ENCODE results near the gene GFOD1.

The GFOD1 gene

DNA sequence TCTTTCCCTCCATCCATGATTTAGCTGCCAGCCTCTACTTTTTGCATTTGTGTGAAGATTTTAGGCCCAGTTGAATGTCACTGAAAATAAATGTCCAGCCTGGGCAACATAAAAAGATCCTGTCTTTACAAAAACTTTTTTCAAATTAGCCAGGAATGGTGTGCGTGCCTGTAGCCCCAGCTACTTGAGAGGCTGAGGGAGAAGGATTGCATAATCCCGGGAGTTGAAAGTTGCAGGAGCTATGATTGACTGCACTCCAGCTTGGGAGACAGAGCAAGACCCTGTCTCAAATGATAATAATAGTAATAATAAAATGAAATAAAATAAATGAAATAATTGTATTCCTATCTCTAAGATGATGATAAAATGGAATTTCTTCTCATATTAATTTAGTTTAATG lies 5.0 kb upstream of the GFOD1 start:
- TF ChIP-seq CTCF (IDR thresholded peaks at IDR 0.05; ENCODE audit: insufficient read depth, missing control alignments), result no peak
- DNase-seq (ENCODE audit: insufficient read length, low spot score), result no peak

GRCh38 chr6:13491538-13491937 lies 4.1 kb upstream of the GFOD1 start:
- no peak for TF ChIP-seq CTCF (IDR thresholded peaks at IDR 0.05; ENCODE audit: insufficient read depth, missing control alignments)
- no peak for DNase-seq (ENCODE audit: insufficient read length, low spot score)
- no peak for FAIRE-seq

More for the DNA sequence above, 5.0 kb upstream of the GFOD1 start:
- no peak for FAIRE-seq

GRCh38 chr6:13490402-13490801 lies 3.0 kb upstream of the GFOD1 start:
- no peak for DNase-seq (ENCODE audit: insufficient read length, low spot score)
- no peak for FAIRE-seq
- TF ChIP-seq CTCF (IDR thresholded peaks at IDR 0.05; ENCODE audit: insufficient read depth, missing control alignments), result no peak

DNA sequence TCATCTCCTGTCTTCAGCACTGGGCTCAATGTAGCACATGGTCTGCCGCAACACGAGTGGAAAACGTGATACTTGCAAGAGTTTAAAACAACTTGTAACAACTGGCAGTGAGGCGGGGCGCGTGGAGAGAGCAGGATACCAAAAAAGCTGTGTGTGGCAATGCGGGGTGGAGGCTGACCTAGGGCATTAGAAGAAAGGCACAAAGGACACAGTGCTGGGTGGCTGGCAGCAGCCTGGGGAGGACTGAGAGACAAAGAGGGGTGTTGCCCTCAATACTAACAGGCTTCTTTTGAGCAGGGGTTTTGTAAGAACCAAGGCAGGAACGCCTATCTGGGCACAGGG lies 1.5 kb upstream of the GFOD1 start:
- no peak for DNase-seq (ENCODE audit: insufficient read length, low spot score)
- FAIRE-seq, result no peak
- TF ChIP-seq CTCF (IDR thresholded peaks at IDR 0.05; ENCODE audit: insufficient read depth, missing control alignments), result no peak

GRCh38 chr6:13488015-13488895 lies 855 bp upstream of the GFOD1 start:
- no peak for FAIRE-seq
- no peak for TF ChIP-seq CTCF (IDR thresholded peaks at IDR 0.05; ENCODE audit: insufficient read depth, missing control alignments)
- no peak for DNase-seq (ENCODE audit: insufficient read length, low spot score)

GRCh38 chr6:13486679-13487121 lies 700 bp downstream of the GFOD1 start:
- no peak for FAIRE-seq
- no peak for DNase-seq (ENCODE audit: insufficient read length, low spot score)
- no peak for TF ChIP-seq CTCF (IDR thresholded peaks at IDR 0.05; ENCODE audit: insufficient read depth, missing control alignments)

DNA sequence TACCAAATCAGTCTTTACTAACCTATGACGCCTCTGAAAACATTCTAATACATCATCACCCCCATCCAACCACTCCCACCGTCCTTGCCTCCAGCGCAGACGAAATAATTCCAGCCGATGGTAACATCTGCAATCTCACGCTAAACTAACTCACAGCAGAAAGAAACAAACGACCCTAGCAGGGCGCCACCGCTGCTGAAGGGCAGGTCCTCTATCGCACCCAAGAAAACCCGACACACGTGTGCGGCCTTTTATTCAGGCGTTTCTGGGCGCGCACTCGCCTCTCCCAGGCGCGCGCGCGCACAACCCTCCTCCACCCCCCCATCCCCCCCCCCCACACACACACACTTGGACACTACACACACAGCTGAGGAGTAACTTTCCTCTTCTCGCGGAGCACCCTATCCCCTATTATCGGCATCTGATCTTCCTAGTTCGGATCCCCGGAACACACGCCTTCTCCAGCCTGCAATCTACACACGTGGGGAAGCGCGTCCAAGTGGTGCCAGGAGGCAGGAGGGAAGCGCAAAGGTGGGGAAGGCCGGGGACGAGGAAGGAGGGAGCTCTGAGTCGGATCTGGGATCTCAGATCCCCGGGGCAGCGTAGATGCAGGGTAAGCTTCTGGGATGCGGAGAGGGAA lies 1.4 kb downstream of the GFOD1 start:
- no peak for DNase-seq (ENCODE audit: insufficient read length, low spot score)
- no peak for TF ChIP-seq CTCF (IDR thresholded peaks at IDR 0.05; ENCODE audit: insufficient read depth, missing control alignments)
- FAIRE-seq, result no peak

Data from D721Med (cell line).